HepG2 (cell line): ENCODE data around the gene ABTB2. TPM values are rescaled to one million over a fixed set of nuclear protein-coding genes. Genes with fewer than 3 reads are reported as not detected.

Source experiments
- ELF3 ChIP-seq: IDR thresholded peaks from 2 replicates; pipeline ENCODE4 v1.6.1; 2016; ENCODE audit warnings: missing genetic modification reagents, missing compliant biosample characterization
- ETV5 ChIP-seq: IDR thresholded peaks from 2 replicates; pipeline ENCODE4 v1.6.1; 2018; ENCODE audit warnings: missing biosample characterization, missing genetic modification reagents, inconsistent platforms, borderline replicate concordance
- IRF2 ChIP-seq: IDR thresholded peaks from 2 replicates; pipeline ENCODE4 v1.6.1; 2018; ENCODE audit warnings: missing genetic modification reagents, missing compliant biosample characterization
- KAT8 ChIP-seq: IDR thresholded peaks from 2 replicates; pipeline ENCODE4 v1.6.1; 2016; ENCODE audit warnings: missing genetic modification reagents, missing compliant biosample characterization
- KLF6 ChIP-seq: IDR thresholded peaks from 2 replicates; pipeline ENCODE4 v1.8.0; 2016; ENCODE audit warnings: missing biosample characterization, missing genetic modification reagents
- NCOA1 ChIP-seq: sonication (generic); formaldehyde crosslinking; IDR thresholded peaks from 2 replicates; pipeline ENCODE4 v1.9.0; 2021; ENCODE audit warnings: missing genetic modification reagents
- SALL2 ChIP-seq: sonication (generic); formaldehyde crosslinking; IDR thresholded peaks from 2 replicates; pipeline ENCODE4 v1.8.1; 2023; ENCODE audit warnings: mild to moderate bottlenecking, missing genetic modification reagents, inconsistent platforms
- SOX5 ChIP-seq: IDR thresholded peaks from 2 replicates; pipeline ENCODE4 v1.6.1; 2016; ENCODE audit warnings: borderline replicate concordance
- ZBTB7A ChIP-seq: sonication (generic); formaldehyde crosslinking; IDR thresholded peaks from 2 replicates; pipeline ENCODE4 v1.8.0; 2022; ENCODE audit warnings: mild to moderate bottlenecking, missing genetic modification reagents
- ZC3H13 ChIP-seq: sonication (generic); formaldehyde crosslinking; IDR thresholded peaks from 2 replicates; pipeline ENCODE4 v1.8.1; 2023; ENCODE audit warnings: mild to moderate bottlenecking, missing genetic modification reagents, moderate library complexity
- ZC3H4 ChIP-seq: sonication (generic); formaldehyde crosslinking; IDR thresholded peaks from 2 replicates; pipeline ENCODE4 v1.4.0; 2020; ENCODE audit warnings: missing genetic modification reagents, borderline replicate concordance
- ZFP36L2 ChIP-seq: sonication (generic); formaldehyde crosslinking; IDR thresholded peaks from 2 replicates; pipeline ENCODE4 v1.4.0; 2020; ENCODE audit warnings: missing genetic modification reagents
- ZMYM3 ChIP-seq: sonication (generic); formaldehyde crosslinking; IDR thresholded peaks from 2 replicates; pipeline ENCODE4 v1.5.1; 2020; ENCODE audit warnings: mild to moderate bottlenecking, missing genetic modification reagents
- ZNF143 ChIP-seq: sonication (generic); formaldehyde crosslinking; IDR thresholded peaks from 2 replicates; pipeline ENCODE4 v1.4.0; 2020; ENCODE audit warnings: missing genetic modification reagents
- ZNF335 ChIP-seq: sonication (generic); formaldehyde crosslinking; IDR thresholded peaks from 2 replicates; pipeline ENCODE4 v1.4.0; 2020; ENCODE audit warnings: missing genetic modification reagents
- ZNF652 ChIP-seq: IDR thresholded peaks from 2 replicates; pipeline ENCODE4 v1.6.1; 2016; ENCODE audit warnings: low read depth, borderline replicate concordance
- ZNF782 ChIP-seq: sonication (generic); formaldehyde crosslinking; IDR thresholded peaks from 2 replicates; pipeline ENCODE4 v1.4.0; 2020; ENCODE audit warnings: missing genetic modification reagents, mild to moderate bottlenecking, borderline replicate concordance
- ZNF83 ChIP-seq: sonication (generic); formaldehyde crosslinking; IDR thresholded peaks from 2 replicates; pipeline ENCODE4 v1.4.0; 2020; ENCODE audit warnings: missing genetic modification reagents, mild to moderate bottlenecking, borderline replicate concordance
- polyA plus RNA-seq, 8 experiments: library from polyadenylated mRNA; depleted of rRNA in 3 of 8; stranded (reverse) in 7 of 8; unstranded in 1 of 8; fragments of >200 nt; fragmentation: Illumina TruSeq in 4 of 8; extraction: Trizol in 4 of 8; gene quantifications; 2 replicates each; pipeline versions ENCODE4 v1.2.1 to v1.2.3, GENCODE V29; 2011 to 2016; ENCODE audit warnings: low read depth in 4 of 8, missing spikeins in 1 of 8, mixed read lengths in 1 of 8; ENCODE audit not compliant: insufficient read depth in 1 of 8
- total RNA-seq, 5 experiments: library from RNA; depleted of rRNA; stranded (reverse); fragments of >200 nt; fragmentation: Illumina TruSeq; extraction: Trizol; gene quantifications; 2 replicates each; pipeline ENCODE4 v1.2.3, GENCODE V29; 2016; ENCODE audit warnings: low read depth in 1 of 5
- TF ChIP-seq, protein P1 (sequence below): sonication (generic); formaldehyde crosslinking; IDR thresholded peaks from 2 replicates; pipeline ENCODE4; 2020; ENCODE audit warnings: missing genetic modification reagents, mild to moderate bottlenecking, borderline replicate concordance
- TF ChIP-seq, protein P2 (sequence below): sonication (generic); formaldehyde crosslinking; IDR thresholded peaks from 2 replicates; pipeline ENCODE4 v1.9.0; 2021; ENCODE audit warnings: missing genetic modification reagents, borderline replicate concordance
- TF ChIP-seq, protein P3 (sequence below): IDR thresholded peaks from 2 replicates; pipeline ENCODE4 v1.6.1; 2016; ENCODE audit warnings: low read depth, control low read depth
- TF ChIP-seq, protein P4 (sequence below): sonication (generic); formaldehyde crosslinking; IDR thresholded peaks from 2 replicates; pipeline ENCODE4 v1.4.0; 2020; ENCODE audit warnings: missing genetic modification reagents
- TF ChIP-seq, protein P5 (sequence below): sonication (generic); formaldehyde crosslinking; IDR thresholded peaks from 2 replicates; pipeline ENCODE4 v1.5.0; 2020; ENCODE audit warnings: missing genetic modification reagents

Gene ABTB2
- total and polyA plus RNA-seq, 2 of the 13 experiments (the other 11 are each of a cell fraction or from before 2014, with no cell fraction given), result 5.1 to 15.4 TPM

DNA sequence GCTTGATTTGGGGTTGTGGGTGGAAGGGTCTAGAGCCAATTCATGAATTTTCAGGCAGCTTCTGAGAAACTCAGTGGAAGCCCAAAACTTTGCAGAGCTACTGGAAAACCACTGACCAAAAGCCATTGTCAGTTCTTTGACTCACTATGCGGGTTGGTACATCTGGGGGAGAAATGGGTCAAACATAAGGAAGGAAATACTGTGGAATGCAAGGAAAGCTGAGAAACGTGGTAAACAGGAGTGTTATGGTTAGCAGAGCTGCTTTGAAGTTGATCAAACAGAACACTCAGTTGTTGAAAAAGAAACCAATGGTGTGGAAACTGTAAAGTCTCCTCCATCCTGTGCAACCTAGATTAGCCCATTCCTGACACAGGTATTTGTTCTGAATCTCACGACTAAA is 6.3 kb upstream of the ABTB2 start (continued):
- TF ChIP-seq, protein P1, sequence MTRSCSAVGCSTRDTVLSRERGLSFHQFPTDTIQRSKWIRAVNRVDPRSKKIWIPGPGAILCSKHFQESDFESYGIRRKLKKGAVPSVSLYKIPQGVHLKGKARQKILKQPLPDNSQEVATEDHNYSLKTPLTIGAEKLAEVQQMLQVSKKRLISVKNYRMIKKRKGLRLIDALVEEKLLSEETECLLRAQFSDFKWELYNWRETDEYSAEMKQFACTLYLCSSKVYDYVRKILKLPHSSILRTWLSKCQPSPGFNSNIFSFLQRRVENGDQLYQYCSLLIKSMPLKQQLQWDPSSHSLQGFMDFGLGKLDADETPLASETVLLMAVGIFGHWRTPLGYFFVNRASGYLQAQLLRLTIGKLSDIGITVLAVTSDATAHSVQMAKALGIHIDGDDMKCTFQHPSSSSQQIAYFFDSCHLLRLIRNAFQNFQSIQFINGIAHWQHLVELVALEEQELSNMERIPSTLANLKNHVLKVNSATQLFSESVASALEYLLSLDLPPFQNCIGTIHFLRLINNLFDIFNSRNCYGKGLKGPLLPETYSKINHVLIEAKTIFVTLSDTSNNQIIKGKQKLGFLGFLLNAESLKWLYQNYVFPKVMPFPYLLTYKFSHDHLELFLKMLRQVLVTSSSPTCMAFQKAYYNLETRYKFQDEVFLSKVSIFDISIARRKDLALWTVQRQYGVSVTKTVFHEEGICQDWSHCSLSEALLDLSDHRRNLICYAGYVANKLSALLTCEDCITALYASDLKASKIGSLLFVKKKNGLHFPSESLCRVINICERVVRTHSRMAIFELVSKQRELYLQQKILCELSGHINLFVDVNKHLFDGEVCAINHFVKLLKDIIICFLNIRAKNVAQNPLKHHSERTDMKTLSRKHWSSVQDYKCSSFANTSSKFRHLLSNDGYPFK (CRISPR knock-in tag), result no peak
- TF ChIP-seq ZC3H13 (no peak), ELF3 (CRISPR knock-in tag) (peak; percentile 78; the same call in 1 of the 2 replicates), IRF2 (CRISPR knock-in tag) (0 out of 2 replicates have a peak, but pooled peaks have one; percentile 57), SALL2 (CRISPR knock-in tag) (no peak), ZNF335 (CRISPR knock-in tag) (no peak), ETV5 (CRISPR knock-in tag) (peak; percentile 53; the same call in 1 of the 2 replicates), ZC3H4 (CRISPR knock-in tag) (no peak), KLF6 (CRISPR knock-in tag) (no peak), ZFP36L2 (CRISPR knock-in tag) (no peak), KAT8 (CRISPR knock-in tag) (no peak; the same call in 1 of the 2 replicates), ZNF782 (CRISPR knock-in tag) (no peak), ZNF83 (CRISPR knock-in tag) (no peak), ZMYM3 (CRISPR knock-in tag) (no peak), ZNF143 (no peak), ZBTB7A (CRISPR knock-in tag) (no peak), NCOA1 (no peak), SOX5 (CRISPR knock-in tag) (peak; percentile 79; the same call in 1 of the 2 replicates), ZNF652 (CRISPR knock-in tag) (no peak)
- TF ChIP-seq, protein P2, sequence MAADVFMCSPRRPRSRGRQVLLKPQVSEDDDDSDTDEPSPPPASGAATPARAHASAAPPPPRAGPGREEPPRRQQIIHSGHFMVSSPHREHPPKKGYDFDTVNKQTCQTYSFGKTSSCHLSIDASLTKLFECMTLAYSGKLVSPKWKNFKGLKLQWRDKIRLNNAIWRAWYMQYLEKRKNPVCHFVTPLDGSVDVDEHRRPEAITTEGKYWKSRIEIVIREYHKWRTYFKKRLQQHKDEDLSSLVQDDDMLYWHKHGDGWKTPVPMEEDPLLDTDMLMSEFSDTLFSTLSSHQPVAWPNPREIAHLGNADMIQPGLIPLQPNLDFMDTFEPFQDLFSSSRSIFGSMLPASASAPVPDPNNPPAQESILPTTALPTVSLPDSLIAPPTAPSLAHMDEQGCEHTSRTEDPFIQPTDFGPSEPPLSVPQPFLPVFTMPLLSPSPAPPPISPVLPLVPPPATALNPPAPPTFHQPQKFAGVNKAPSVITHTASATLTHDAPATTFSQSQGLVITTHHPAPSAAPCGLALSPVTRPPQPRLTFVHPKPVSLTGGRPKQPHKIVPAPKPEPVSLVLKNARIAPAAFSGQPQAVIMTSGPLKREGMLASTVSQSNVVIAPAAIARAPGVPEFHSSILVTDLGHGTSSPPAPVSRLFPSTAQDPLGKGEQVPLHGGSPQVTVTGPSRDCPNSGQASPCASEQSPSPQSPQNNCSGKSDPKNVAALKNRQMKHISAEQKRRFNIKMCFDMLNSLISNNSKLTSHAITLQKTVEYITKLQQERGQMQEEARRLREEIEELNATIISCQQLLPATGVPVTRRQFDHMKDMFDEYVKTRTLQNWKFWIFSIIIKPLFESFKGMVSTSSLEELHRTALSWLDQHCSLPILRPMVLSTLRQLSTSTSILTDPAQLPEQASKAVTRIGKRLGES (CRISPR knock-in tag), result no peak
- TF ChIP-seq, protein P3, sequence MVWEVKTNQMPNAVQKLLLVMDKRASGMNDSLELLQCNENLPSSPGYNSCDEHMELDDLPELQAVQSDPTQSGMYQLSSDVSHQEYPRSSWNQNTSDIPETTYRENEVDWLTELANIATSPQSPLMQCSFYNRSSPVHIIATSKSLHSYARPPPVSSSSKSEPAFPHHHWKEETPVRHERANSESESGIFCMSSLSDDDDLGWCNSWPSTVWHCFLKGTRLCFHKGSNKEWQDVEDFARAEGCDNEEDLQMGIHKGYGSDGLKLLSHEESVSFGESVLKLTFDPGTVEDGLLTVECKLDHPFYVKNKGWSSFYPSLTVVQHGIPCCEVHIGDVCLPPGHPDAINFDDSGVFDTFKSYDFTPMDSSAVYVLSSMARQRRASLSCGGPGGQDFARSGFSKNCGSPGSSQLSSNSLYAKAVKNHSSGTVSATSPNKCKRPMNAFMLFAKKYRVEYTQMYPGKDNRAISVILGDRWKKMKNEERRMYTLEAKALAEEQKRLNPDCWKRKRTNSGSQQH (CRISPR knock-in tag), result no peak
- TF ChIP-seq, protein P4, sequence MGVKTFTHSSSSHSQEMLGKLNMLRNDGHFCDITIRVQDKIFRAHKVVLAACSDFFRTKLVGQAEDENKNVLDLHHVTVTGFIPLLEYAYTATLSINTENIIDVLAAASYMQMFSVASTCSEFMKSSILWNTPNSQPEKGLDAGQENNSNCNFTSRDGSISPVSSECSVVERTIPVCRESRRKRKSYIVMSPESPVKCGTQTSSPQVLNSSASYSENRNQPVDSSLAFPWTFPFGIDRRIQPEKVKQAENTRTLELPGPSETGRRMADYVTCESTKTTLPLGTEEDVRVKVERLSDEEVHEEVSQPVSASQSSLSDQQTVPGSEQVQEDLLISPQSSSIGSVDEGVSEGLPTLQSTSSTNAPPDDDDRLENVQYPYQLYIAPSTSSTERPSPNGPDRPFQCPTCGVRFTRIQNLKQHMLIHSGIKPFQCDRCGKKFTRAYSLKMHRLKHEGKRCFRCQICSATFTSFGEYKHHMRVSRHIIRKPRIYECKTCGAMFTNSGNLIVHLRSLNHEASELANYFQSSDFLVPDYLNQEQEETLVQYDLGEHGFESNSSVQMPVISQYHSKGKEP, result no peak
- TF ChIP-seq, protein P5, sequence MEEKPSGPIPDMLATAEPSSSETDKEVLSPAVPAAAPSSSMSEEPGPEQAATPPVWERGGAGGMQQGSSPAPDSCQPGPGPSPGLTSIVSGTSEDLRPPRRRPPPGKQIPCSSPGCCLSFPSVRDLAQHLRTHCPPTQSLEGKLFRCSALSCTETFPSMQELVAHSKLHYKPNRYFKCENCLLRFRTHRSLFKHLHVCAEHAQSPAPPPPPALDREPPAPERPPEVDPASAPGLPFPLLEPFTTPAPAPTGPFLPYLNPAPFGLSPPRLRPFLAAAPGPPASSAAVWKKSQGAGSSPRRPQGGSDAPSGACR (CRISPR knock-in tag), result no peak
